B cell (primary cell): ENCODE measurements around the gene EFNA5.

Experiments used
- CTCF ChIP-seq: fragments of 200-600 bp; IDR thresholded peaks from one replicate; pipeline ENCODE4 v1.8.0; 2022; ENCODE audit warnings: antibody characterized with exemption, mild to moderate bottlenecking
- EZH2 ChIP-seq: IDR thresholded peaks from 2 replicates; pipeline ENCODE4 v1.6.1; 2012; ENCODE audit warnings: borderline replicate concordance, low read depth, mild to moderate bottlenecking, moderate library complexity, low read length; ENCODE audit not compliant: insufficient read depth, poor library complexity, severe bottlenecking

GRCh38 chr5:107426209-107426608 lies 244.5 kb downstream of the EFNA5 start:
- TF ChIP-seq CTCF (no peak), EZH2 (no peak)
